ENCODE data around the gene PRDM2.

The PRDM2 gene

GRCh38 chr1:13752852-13753251, 52.9 kb downstream of the PRDM2 start:
- no peaks in the 10 kb centered on the region for H3K9me3 Mint-ChIP-seq

GRCh38 chr1:13753636-13754402, 53.8 kb downstream of the PRDM2 start:
- H3K9me3 Mint-ChIP-seq, result no peaks in the 10 kb centered on the region
- H3K4me3 Mint-ChIP-seq, result peak overlapping the region in 1 of 3 experiments; percentile 26
- peaks cover 9% of the 10 kb centered on the region for H3K36me3 Mint-ChIP-seq (ENCODE audit: low read depth)
- H3K27ac Mint-ChIP-seq, result no peak overlapping the region
- H3K27me3 Mint-ChIP-seq (ENCODE audit: low read depth), result no peaks in the 10 kb centered on the region
- TF ChIP-seq, protein P1, sequence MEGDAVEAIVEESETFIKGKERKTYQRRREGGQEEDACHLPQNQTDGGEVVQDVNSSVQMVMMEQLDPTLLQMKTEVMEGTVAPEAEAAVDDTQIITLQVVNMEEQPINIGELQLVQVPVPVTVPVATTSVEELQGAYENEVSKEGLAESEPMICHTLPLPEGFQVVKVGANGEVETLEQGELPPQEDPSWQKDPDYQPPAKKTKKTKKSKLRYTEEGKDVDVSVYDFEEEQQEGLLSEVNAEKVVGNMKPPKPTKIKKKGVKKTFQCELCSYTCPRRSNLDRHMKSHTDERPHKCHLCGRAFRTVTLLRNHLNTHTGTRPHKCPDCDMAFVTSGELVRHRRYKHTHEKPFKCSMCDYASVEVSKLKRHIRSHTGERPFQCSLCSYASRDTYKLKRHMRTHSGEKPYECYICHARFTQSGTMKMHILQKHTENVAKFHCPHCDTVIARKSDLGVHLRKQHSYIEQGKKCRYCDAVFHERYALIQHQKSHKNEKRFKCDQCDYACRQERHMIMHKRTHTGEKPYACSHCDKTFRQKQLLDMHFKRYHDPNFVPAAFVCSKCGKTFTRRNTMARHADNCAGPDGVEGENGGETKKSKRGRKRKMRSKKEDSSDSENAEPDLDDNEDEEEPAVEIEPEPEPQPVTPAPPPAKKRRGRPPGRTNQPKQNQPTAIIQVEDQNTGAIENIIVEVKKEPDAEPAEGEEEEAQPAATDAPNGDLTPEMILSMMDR (IDR thresholded peaks at IDR 0.05; ENCODE audit: unreplicated experiment in 3 of 3), result no peak
- peaks cover 73% of the 10 kb centered on the region for H3K4me1 Mint-ChIP-seq

More at GRCh38 chr1:13752852-13753251, 52.9 kb downstream of the PRDM2 start:
- TF ChIP-seq, protein P1 (IDR thresholded peaks at IDR 0.05; ENCODE audit: unreplicated experiment in 3 of 3), result no peak
- Mint-ChIP-seq H3K27me3 (ENCODE audit: low read depth) (no peaks in the 10 kb centered on the region), H3K27ac (peak overlapping the region in 1 of 3 experiments; percentile 44), H3K4me3 (peak overlapping the region; percentile 16 to 69 (median 64)), H3K4me1 (peaks cover 79% of the 10 kb centered on the region), H3K36me3 (ENCODE audit: low read depth) (peaks cover 9% of the 10 kb centered on the region)

GRCh38 chr1:13754510-13755103, 54.6 kb downstream of the PRDM2 start:
- Mint-ChIP-seq H3K27ac (no peak overlapping the region), H3K27me3 (ENCODE audit: low read depth) (no peaks in the 10 kb centered on the region)

DNA sequence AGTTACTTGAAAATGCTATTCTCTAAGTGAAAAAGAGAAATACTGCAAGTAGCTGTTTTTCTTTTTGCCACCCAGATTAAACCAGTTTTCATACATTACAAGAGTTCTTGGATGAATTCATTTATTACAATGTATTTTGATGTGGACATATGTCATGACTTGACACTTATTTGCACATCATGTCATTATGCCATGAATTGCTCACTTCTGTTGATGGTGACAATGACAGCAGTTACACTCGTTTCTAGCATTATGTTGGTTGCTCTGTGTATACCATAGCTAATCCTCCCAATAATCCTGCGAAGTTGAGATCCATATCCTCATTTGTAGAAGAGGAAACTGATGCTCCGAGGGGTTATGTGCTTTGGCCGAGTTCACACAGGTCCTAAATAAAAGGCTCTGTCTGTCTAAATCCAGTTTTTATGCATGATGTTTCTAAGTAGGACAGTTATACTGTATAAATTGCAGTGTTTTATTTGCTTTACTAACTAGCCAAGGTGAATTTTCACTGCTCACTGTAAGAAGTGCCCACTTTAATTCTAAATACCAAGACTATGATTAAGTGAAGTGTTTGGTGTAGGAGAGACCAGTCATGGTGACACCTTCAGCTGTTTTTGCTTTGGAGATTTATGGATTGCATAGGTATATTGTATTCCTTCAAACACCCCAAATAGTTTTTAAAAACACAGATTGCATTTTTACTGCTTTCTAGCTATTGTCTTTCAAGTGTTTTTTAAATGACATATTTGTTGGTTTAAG, 56.7 kb downstream of the PRDM2 start:
- H3K4me1 Mint-ChIP-seq, result peaks cover 75% of the 10 kb centered on the region
- TF ChIP-seq, protein P1 (IDR thresholded peaks at IDR 0.05; ENCODE audit: unreplicated experiment in 3 of 3), result no peak
- H3K4me3 Mint-ChIP-seq, result no peak overlapping the region
- H3K27ac Mint-ChIP-seq, result peak overlapping the region in 1 of 3 experiments; percentile 16
- H3K36me3 Mint-ChIP-seq (ENCODE audit: low read depth), result peaks cover 9% of the 10 kb centered on the region
- no peaks in the 10 kb centered on the region for H3K9me3 Mint-ChIP-seq
- no peaks in the 10 kb centered on the region for H3K27me3 Mint-ChIP-seq (ENCODE audit: low read depth)

More at GRCh38 chr1:13754510-13755103, 54.6 kb downstream of the PRDM2 start:
- TF ChIP-seq, protein P1 (IDR thresholded peaks at IDR 0.05; ENCODE audit: unreplicated experiment in 3 of 3), result no peak
- Mint-ChIP-seq H3K4me3 (no peak overlapping the region), H3K36me3 (ENCODE audit: low read depth) (peaks cover 9% of the 10 kb centered on the region), H3K9me3 (no peaks in the 10 kb centered on the region), H3K4me1 (peaks cover 78% of the 10 kb centered on the region)

DNA sequence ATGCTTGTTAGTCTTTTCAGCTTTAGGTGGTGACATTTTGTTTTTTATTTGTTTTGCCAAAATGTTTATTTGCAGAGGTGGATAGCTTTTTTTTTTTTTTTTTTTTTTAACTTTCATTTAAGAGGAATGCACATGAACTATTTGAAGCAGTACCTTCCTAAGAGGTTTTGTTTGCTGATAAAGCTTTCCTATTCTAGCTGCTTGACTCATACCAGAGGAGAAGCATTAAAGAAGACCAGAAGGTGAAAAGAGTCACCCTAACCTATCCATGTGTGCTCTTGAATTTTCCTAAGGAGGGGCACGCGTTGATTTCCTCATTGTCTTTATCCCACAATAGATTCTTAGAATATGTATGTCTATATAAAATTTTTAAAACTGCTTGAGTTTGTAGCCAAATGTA, 57.7 kb downstream of the PRDM2 start:
- H3K36me3 Mint-ChIP-seq (ENCODE audit: low read depth), result peaks cover 9% of the 10 kb centered on the region
- no peak overlapping the region for H3K4me3 Mint-ChIP-seq
- H3K27ac Mint-ChIP-seq, result no peak overlapping the region
- TF ChIP-seq, protein P1 (IDR thresholded peaks at IDR 0.05; ENCODE audit: unreplicated experiment in 3 of 3), result no peak
- H3K4me1 Mint-ChIP-seq, result peaks cover 74% of the 10 kb centered on the region
- H3K9me3 Mint-ChIP-seq, result no peaks in the 10 kb centered on the region
- no peaks in the 10 kb centered on the region for H3K27me3 Mint-ChIP-seq (ENCODE audit: low read depth)

Data from nephron (organoid).